DLD1 (cell line): ENCODE data around the gene ADIRF.
"Not testable (repeated sequence)": the region's sequence is repeated elsewhere in the genome, so short reads cannot be mapped to it uniquely, and the experiment has no call there.

ENCODE experiments used
- in situ Hi-C: cut with HindIII; loops from 2 replicates; pipeline ENCODE4 v1.10.0; 2017; ENCODE audit warnings: low sequenced_read_pairs

ADIRF gene

DNA sequence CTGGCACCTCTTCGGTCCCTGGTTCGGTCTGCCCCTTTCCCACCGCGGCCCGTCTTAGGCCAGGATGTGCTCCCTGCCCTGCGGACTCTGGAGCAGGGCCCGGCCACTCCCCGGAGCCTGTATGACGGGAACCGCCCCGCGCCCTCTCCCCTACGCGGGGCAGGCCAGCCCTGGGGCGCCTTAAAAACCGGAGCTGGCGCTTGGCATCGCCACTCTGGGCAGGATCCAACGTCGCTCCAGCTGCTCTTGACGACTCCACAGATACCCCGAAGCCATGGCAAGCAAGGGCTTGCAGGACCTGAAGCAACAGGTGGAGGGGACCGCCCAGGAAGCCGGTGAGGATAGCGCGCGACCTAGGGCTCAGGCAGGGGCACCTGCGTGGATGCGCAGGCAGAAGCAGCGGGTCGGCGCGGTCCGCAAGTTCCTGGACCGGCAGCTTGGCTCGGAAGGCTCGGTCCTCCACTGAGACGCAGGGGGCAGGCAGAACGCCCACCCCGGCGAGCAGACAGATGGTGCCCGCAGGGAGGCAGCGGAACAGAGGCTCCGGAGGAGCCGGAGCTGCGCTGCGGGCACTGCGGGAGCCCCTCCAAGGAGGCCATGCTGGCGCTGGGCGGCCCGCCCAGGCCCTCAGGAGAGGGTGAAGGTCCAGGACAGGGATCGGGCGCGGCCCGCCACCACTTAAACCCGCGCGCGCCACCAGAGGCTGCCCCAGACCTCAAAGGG lies at the start of gene ADIRF:
TSS of gene ADIRF (plus strand) at position 212 of the 723 bp plus-strand sequence. CDS start at position 275, 63 bp downstream.
- in situ Hi-C loops = no loop called here

DNA sequence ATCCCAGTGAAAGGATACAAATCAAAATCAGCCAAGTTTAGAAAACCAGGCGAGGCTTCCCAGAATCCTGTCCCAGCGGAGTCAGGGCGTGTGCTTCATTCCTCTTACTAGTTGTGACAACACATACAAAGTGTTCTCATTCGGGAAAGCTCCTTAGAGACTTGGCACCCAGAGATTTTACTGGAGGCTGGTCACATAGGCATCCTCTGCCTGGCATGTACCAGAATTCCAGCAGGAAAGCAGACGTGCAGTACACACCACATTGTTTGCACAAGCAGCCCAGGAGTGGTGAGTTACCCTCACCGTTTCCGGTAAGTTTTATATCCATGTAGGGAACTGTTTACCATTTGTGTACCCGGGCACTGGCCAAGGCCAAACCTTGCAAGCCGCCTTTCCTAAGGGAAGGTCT lies 45.7 kb upstream of the ADIRF start:
- in situ Hi-C loops = no loop called here

DNA sequence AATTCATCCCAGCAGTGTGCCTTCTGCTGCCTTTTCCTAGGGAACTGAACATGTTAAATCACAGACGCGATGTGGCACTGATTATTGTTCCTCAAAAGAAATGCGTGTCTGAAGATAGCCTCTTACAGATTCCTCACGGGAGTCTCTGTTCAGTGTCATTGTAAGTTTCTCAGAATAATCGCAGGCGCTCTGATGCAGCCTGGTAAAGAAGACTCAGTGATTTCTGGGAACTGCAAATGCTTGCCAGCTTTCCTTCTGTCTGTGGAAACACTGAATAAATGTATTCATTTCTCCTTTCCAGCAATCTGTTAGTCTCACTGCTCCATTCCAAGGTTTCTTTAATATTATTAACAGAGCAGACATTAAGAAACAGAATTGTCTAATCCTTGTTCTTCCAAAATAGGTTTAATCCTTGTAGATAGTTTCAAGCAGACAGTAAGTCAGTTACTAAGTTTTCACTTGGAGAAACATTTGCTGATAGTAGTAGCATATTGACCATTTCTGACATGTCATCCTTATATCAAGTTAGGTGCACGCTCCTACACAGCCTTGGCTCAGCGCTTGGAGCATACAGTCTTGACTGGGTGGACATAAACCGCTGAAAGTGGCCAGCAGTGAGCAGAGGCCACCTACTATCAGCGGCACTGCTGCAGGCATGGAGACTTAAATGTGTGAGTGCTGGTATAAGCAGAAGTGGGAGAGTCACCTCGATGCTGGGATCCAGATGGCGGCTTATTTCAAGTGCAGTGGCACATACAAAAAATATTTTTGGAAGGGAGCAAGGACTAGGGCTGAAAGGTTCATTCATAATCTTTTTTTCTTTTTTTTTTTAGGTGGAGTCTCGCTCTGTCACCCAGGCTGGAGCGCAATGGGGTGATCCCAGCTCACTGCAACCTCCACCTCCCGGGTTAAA lies 38.6 kb upstream of the ADIRF start:
- in situ Hi-C loops = no loop called here

DNA sequence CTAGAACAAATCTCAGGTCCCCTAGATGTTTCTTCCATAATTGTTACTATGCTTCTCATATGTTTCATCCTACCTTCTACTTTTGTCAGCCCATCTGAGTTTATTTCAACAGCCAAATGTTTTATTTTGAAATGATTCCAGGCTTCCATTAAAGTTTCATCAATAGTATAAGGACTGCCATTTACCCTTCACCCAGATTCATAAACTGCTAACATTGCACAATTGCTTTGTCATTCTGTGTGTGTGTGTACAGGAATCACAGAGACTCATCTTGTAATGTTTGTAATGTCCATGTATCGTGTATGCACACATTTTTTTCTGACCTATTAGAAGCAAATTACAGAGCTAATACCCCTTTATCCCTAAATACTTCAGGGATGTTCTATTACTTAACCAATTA lies 36.4 kb upstream of the ADIRF start:
- in situ Hi-C loops = no loop called here

DNA sequence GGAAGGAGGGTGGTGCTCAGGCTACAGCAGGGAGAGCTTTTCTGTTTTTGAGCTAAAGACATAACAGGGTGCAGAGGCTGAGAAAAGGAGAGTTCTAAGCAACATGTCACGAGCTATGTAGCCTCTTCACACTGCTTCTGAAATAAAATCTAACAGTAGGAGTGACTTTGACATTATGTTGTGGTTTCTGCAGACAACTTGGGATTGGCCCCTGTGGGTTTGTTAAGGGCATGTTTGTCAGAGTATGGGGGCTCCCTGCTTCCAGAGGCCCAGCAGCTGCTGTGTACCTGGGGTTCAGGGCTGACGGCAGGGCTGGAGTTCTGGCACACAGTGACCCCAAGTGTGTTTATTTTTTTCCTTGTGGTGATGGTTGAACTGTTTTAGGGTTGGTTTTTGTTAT lies 35.6 kb upstream of the ADIRF start:
- in situ Hi-C loops = no loop called here

DNA sequence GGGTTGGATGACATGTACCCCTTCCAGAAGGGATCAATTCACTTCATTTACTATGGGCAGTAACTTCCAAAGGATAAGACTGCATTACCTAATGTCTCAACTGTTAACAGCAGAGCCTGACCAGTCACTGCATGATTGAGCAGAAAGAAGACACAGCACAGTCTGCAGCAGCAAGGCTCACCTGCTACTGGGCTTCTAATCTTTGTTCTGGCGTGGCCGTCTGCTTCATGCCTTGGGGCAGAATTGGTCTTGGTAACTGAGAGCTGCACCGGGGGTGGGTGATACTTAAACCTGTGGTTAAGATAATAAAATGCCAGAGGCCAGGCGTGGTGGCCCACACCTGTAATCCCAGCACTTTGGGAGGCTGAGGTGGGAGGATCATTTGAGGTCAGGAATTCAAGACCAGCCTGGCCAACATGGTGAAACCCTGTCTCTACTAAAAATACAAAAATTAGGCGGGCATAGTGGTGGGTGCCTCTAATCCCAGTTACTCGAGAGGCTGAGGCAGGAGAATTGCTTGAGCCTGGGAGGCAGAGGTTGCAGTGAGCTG lies 34.0 kb upstream of the ADIRF start:
- in situ Hi-C loops = not testable (repeated sequence)

DNA sequence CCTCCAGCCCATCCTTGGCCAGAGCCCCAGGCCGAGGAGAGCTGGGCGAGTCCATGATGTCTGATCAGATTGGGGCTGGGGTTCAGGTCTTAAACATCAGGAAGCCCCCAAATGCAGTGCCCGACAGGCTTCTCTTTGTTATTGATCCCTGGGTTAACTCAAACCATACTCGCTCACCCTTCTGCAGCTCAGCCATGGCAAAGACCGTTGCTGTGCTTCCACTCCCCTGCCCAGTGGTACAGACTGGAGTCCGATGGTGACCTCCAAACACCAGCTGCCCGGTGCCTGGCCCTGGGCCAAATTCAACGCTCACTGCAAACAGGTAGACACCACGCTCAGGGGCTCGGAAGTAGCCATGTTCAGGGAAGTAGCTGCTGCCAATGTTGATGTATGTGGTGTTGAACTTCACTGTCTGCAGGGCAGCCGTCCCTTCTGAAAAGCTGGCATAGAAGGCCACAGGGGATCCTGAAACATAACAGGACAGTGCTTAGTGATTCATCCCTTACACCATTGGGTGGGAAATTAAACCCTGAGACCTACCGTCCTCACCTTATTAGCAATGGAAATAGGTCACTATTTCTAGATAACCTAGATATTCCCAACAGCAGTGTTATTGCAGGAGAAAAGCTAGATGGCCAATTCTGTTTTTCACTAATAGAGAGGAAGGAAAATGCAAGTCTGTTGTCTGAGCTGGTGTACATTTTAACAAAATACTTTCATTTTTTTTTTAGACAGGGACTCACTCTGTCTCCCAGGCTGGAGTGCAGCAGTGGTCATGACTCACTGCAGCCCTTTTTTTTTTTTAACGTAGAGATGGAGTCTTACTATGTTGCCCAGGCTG lies 31.4 kb upstream of the ADIRF start:
- in situ Hi-C loops = no loop called here

DNA sequence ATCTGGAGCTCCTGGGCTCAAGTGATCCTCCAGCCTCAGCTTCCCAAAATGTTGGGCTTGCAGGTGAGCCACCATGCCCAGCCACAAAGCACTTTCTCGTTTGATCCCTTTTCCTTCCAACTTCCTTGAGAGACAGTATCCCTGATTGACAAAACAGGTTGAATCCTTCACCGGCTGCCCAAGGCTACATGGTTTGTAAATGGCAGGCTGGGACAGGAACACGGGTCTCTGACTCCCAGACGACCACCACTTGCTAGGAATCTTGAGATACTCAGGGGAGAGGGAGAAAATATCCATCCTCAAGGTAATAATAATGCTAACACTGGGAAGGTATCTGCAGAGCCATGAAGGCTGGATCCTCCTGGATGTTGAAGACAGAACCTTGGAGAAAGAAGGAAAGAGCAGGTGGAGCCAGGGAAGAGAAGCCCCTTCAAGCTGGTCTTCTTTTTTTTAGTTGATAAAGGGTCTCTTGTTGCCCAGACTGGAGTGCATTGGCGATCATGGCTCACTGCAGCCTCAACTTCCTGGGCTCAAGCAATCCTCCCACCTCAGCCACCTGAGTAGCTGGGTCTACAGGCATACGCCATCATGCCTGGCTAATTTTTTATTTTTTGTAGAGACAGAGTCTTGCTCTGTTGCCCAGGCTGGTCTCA lies 30.7 kb upstream of the ADIRF start:
- in situ Hi-C loops = no loop called here

DNA sequence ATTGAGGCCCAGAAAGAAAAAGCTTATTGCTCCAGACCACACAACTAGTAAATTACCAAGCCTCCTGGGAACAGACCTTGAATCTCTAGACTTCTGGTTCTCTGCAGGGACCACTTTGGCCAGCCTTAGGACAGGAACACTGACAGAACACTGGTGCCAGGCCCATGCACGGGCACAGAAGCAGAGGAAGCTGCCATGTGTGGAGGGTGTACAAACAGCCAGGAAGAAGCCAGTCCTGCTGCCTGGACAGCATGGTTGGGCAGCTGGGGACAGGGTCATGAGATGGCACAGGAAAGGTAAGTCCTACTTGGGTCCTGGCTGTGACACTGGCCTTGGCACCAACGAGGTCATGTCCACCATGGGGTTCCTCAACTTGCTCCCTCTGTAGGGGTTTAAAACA lies 30.0 kb upstream of the ADIRF start:
- in situ Hi-C loops = no loop called here

DNA sequence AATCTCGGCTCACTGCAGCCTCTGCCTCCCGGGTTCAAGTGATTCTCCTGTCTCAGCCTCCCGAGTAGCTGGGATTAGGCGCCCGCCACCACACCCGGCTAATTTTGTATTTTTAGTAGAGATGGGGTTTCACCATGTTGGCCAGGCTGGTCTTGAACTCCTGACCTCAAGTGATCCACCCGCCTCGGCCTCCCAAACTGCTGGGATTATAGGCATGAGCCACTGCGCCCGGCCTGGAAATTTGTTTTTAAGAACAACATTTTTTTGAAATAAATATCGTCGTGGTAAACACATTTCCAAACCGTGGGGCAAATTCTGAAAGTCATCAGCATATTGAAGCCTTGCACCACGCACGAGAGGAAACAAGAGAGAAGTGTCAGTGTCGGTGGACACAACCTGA lies 28.2 kb upstream of the ADIRF start:
- in situ Hi-C loops = not testable (repeated sequence)

DNA sequence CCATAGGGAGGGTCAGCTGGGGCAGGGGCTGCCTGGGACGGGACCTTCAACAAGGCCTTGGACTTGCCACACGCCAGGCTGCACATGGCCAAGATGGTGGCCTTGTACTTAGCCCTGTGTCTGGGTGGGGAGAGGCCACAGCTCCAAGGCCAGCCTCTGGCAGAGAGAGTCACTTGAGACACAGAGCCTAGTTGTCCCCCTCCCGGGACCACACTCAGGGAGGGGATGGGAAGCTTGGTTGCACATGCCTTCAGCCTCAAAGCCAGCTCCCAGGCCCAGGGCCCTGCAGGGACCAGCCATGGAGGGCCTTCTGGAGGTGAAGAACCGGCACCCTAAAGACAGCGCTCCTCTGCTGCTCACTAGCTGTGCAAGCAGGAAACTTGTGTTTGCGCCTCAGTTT lies 27.6 kb upstream of the ADIRF start:
- in situ Hi-C loops = no loop called here

DNA sequence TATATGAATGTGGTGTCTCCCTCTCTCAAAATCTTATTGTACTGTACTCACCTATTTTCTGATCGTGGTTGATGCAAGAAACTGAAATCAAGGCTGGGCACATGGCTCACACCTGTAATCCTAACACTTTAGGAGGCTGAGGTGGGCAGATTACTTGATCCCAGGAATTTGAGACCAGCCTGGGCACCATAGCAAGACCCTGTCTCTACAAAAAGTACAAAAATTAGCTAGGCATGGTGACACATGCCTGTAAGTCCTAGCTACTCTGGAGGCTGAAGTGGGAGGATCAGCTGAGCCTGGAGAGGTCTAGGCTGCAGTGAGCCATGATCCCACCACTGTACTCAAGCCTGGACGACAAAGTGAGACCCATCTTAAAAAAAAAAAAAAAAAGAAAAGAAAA lies 26.9 kb upstream of the ADIRF start:
- in situ Hi-C loops = no loop called here

DNA sequence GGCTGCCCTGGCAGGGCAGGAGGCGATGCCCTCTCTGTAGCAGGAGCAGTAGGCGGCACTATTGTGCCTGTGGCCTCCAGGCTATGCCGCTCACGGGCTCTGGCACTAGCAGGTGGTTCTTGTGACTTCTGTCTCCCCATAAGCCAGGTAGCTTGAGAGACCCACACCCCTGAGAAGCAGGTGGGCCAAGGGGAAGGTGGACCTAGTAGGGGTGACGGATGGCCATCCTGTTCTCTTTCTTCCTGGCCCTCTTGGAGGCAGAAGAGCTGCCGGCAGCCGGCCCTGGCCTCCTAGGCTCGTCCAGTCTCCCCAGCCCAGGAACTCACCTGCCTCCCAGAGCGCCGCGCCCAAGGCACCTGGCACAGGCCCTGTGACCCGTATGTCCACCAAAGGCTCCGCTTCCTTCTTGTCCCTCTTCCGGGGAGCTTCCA lies 26.3 kb upstream of the ADIRF start:
- in situ Hi-C loops = no loop called here

DNA sequence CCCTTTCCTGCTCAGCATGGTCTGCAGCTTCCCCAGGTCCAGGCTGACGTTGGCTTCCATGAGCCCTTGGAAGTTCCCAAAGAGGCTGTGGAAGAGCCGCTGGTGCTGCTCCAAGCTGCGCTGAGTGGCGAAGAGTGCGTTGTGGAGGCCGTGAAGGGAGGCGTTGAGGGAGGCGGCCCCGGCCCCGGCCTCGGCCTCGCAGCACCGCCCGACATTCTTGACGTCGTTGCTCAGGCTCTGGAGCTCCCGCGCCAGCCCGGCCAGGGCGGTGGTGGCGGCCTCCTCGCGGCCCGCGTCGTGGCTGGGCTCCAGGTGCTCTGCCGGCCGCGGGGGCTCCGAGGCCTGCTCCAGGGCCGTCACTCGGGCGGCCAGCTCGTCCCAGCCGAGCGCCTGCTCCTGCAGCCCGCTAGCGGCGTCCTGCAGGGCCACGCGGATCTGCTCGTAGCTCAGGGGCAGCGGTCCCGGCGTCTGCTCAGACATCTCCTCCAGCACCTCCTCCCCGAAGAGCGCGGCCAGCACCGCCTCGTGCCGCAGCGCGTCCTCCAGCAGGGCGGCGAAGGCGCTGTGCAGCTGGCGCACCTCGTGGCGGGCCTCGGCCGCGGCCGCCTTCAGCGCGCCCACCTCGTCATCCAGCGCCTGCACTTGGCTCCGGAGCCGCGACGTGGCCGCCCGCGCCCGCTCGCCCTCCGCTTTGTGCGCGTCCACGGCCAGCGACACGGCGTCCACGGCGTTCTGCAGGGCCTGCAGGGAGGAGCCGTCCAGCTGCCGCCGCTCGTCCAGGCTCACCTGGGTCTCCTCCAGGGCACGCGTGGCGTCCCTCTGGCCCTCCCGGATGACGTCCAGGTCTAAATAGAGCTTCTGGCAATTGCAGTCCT lies 25.6 kb upstream of the ADIRF start:
- in situ Hi-C loops = no loop called here

DNA sequence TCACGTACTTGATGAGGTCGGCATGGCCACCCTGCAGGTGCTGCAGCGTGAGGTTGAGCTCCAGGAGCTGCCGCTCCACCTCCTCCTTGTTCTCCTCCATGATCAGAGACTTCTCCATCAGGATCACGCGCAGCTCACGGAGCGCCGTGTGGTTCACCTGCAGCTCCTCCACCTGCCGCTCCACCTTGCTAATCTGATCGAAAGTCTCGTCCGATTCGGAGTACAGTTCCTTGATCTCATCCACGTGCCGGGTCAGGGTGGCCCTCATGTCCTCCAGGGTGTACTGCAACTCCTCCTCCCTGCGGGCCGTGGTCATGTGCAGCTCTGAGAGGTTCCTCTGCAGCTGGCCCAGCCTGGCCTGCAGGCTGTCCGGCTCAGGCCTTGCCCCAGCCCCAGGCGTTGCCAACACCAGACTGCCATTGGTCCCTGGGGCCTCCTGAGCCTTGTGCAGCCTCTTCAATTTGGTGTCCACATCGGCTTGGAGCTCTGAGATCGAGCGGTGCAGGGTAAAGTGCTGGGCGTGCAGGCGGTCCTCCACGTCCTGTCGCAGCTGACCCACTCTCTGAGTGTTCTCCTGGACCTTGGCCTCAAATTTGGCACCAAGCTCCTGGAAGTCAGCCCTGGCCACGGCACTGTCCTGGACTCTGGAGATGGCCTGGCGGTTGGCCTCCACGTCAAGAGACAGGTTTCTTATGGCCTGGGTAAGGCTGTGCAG lies 24.8 kb upstream of the ADIRF start:
- in situ Hi-C loops = no loop called here

DNA sequence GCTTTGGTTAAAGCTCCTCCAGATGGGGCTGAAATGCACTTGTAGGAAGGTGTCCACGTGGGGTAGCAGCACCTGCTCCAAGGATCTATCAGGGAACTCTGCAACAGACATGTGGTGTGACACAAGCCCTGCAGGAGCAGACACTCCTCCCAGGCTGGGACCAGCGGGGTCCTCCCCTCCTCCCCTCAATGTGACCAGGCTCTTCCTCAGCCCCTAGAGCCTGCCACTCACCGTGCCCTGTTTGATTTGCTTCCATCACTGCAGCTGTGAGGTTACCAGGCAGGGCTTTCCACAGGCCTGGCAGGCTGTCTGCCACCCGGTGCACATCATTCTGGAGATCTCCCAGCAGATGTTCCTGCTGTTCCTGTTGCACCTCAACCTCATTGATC lies 24.3 kb upstream of the ADIRF start:
- in situ Hi-C loops = no loop called here

DNA sequence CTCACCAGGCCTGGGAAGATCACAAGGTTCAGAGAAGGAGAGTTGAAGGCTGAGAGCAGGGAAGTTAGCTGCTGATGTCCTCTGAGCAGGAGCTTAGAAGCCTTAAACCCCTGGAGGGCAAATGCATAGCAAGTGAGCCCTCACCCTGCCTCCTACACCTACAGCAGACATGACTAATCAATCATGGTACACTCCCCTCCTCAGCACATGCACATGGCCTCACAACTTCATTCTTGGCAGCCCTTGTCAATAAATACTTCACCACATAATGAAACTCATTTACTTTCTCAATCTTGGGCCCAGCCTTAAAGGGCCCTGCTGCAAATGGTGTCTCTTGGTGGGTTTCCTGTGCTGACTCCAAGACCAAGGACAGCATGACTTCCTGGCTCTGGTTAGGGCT lies 23.8 kb upstream of the ADIRF start:
- in situ Hi-C loops = no loop called here

DNA sequence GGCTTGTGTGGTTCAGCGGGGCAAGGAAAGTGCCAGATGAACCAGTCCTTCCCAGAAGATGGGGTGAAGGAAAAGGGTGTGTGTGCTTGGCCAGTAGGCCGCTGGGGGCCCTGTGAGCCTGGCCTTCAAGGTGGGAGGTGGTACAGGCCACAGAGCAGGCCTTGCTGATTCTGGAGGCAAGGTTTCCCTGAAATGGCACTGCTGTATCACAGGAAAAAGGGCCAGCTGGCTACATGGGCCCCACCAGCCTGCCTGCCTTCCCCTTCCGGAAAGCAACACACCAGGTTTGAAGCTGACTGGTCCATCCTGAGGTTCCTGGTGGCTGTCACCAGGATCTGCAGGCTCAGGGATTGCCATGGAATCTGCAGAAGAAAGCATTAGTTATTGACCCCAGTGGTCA lies 23.4 kb upstream of the ADIRF start:
- in situ Hi-C loops = no loop called here
